Activated CD8-positive, alpha-beta memory T cell treated with anti-CD3 and anti-CD28 coated beads, Interleukin-2, amount 50 U/mL, for 1 hour (primary cell): ENCODE data around the gene ID4.
"Not testable (repeated sequence)": the region's sequence is repeated elsewhere in the genome, so short reads cannot be mapped to it uniquely, and the experiment has no call there.

Source experiments
- DNase-seq: peaks from one replicate; pipeline ENCODE4 v3.0.0-alpha.2; 2020; ENCODE audit errors: extremely low read depth

Gene ID4

DNA sequence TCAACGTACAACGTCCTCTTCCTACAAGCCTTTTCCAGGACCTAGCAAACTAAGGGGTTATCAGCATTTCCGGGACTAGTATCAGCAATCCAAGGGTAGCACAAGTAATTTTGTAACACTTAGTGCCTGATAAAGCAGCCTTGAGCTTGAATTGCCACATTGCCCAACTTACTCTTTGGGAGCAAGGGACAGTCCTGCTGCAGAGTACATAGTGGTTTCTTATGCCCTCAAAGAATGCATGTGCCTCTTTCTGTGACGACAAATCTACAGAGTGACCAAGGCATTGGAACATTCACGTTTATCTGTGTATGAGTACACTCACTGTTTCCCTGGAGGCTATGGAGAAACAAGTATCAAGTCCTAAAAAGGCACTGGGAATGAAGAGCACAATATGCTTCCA lies 3.2 kb upstream of the ID4 start:
- no peak for DNase-seq

DNA sequence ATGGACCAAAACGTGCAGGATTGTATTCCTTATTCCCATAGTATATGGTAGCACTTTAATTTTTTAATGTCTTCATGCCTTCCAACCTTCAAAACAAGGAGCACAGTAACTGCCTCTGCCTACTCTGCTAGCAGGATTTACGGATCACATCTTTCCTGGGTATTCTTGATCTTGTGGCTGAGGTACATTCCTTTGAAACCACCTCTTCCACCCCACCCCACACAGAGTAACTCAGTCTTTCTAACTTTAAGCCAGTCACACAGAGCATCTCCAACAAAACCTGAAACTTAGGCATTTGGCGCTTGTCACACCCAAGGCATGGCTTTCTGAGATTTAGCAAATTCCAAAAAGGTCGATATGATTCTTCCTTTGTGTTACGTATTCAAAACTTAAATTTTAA lies 2.3 kb upstream of the ID4 start:
- no peak for DNase-seq

DNA sequence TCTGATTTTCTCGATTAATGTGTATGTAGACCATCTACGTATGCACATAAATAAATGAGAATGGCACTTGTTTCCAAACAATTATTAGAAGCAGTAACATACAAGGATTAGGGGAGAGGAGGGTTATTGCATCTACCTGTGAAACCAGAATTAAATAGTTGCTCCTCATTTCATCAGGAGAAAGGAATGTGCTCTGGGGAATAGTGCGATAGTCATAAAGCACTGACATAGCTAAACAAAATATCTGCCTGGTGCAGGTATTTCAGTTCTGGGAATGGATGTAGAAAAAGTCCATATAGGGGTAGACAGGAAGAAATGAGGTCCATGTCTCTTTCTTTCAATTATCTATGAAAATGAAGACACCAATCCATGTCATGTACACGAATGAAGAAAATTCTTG lies 1.6 kb upstream of the ID4 start:
- no peak for DNase-seq

DNA sequence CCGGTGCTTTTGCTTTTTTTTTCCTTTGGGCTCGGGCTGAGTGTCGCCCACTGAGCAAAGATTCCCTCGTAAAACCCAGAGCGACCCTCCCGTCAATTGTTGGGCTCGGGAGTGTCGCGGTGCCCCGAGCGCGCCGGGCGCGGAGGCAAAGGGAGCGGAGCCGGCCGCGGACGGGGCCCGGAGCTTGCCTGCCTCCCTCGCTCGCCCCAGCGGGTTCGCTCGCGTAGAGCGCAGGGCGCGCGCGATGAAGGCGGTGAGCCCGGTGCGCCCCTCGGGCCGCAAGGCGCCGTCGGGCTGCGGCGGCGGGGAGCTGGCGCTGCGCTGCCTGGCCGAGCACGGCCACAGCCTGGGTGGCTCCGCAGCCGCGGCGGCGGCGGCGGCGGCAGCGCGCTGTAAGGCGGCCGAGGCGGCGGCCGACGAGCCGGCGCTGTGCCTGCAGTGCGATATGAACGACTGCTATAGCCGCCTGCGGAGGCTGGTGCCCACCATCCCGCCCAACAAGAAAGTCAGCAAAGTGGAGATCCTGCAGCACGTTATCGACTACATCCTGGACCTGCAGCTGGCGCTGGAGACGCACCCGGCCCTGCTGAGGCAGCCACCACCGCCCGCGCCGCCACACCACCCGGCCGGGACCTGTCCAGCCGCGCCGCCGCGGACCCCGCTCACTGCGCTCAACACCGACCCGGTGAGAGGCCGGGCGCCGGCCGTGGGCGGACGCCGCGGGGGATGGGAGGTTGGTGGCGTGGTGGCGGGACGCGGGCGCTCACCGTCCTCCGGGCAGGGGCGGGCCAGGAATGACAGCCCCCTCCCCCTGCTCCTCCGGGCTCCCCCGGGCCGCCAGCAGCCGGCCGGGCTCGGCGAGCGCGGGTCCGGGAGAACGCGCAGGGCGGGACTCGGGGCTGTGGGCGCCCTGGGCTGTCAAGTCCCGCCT lies 606 bp downstream of the ID4 start:
- no peak for DNase-seq

DNA sequence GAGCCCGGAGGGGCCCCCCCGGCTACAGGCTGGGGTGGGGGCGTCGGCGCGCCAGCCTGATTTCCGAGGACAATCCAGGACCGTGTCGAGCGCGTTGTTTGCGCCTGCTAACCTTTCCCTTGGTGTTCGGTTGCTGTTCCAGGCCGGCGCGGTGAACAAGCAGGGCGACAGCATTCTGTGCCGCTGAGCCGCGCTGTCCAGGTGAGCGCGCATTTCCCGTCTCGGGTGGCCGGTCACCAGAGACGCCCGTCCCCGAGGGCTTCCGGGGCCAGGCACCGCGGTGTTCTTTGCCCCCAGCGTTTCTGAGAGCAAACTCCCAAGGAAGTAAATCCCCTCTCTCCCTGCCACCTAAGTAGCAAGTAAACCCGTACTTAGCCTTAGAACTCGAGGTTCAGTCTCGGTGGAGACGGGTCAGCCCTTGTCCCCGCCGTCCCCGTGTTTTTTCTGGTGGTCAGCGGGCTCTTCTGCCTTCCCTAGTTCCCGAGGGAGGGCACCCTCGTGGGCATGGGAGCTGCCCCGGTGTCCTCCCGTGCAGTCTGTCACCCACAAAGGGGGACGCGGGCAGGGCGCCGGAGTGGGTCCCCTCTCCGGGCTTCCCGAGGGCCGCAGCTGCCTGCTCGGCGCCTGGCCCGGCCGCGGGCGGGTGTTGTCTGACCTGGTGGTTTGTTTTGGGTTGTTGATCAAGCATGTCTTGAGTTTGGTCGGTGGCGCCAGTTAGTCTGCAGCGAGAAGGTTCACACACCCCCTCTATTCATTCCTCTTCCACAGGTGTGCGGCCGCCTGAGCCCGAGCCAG lies 1.5 kb downstream of the ID4 start:
- no peak for DNase-seq

DNA sequence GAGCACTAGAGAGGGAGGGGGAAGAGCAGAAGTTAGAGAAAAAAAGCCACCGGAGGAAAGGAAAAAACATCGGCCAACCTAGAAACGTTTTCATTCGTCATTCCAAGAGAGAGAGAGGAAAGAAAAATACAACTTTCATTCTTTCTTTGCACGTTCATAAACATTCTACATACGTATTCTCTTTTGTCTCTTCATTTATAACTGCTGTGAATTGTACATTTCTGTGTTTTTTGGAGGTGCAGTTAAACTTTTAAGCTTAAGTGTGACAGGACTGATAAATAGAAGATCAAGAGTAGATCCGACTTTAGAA lies 2.0 kb downstream of the ID4 start:
- no peak for DNase-seq

DNA sequence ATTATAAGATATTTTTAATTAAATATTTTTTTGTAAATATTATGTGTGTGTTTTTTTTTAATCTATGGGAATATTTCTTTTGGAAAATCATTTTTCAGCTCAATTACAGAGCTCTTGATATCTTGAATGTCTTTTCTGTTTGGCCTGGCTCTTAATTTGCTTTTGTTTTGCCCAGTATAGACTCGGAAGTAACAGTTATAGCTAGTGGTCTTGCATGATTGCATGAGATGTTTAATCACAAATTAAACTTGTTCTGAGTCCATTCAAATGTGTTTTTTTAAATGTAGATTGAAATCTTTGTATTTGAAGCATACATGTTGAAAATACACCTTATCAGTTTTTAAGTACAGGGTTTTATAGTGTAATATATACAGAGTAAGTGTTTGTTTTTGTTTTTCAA lies 2.6 kb downstream of the ID4 start:
- DNase-seq, result no peak

DNA sequence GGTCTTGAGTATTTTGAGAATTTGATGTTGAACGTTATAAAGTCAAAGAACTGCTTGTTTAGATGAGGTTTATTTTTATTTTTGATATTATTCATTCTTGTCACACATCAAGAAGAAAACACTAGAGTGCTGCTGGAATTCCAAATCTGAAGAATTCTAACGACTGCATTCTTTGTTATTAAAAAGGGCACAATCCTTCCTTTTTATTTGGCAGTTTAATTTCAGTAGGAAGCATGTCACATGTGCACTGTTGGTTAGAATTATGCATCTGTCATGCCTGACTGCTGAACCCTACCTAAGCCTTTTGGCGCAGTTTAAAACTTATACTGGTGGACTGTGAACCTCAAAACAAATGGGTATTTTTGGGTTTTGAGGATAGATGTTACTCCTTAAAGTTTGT lies 4.0 kb downstream of the ID4 start:
- no peak for DNase-seq

DNA sequence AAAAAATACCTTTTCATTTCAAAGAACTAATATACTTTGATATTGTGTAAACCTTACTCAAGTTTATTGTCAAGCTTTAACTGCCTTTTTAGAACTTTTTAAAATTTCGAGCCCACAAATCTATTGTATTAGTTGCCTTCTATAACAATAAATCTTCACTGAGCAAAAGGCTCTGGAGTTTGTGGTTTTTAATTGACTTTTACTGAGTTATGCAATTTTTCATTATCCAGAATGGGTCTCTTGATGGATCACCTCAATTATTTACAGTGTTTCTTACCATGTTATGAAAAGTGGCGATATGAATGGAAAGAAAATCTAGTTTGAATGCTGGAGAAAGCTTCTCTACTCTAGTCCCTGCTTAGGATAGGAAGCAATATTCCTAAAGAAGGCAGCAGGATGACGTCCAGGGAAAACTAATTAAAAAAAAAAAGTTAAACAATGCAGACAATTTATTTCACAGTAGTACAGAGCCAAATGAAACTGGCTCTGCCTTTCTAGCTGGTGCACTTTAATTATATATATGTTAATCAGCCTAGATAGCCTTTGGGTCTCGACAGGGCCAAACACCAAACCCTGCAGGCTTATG lies 5.0 kb downstream of the ID4 start:
- no peak for DNase-seq

DNA sequence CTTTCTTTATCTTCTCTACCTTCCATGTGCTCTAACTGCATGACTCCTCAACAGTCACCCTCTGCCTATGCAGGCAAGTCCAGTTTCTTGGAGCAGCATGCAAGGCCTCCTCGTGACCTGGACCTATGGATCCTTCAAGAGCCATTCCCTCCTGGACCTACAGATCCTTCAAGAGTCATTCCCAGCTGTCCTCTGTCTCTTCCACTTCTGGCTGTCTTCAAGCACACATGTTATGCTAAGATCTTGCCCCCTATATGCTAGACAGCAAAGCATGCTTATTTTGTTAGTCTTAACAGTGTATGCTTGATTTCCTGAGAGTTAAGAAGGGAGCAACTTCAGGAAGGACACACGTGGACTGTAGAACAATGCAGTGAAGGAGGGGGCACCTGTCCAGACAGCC lies 7.5 kb downstream of the ID4 start:
- DNase-seq, result no peak

DNA sequence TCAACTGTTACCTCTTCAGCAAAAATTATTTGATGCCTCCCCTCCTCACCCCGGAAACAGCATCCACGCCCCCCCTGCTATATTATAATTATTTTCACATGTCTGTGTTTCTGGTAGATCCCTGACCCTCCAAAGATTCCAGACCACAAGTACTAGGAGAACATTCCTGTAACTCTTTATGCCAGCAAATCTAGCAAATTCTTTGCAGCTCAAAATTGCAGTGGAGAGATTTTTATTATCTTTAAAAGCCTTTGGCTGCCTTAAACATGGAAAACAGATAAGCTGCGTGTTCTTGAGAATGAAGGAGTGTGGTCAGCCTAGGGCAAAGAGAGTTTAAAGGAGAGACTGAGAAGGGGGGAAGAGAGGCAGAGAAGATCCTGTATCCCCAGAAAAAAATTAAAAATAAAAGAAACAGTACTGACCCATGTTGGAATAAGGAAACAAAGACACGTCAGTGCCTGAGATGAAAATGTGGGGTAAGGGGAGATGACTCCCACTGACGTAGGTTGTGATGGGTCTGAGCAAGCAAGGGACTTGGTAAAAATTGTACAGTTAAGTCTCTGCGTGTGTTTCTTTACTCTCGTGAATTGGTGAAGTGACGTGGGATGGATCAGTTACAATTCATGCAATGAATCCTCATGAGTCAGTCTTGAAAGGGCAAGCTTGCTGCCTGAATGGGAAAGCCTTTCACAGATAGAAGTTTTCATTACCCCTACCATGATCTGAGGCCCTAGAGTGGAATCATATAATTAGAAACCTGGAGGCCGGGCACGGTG lies 8.3 kb downstream of the ID4 start:
- DNase-seq, result no peak

DNA sequence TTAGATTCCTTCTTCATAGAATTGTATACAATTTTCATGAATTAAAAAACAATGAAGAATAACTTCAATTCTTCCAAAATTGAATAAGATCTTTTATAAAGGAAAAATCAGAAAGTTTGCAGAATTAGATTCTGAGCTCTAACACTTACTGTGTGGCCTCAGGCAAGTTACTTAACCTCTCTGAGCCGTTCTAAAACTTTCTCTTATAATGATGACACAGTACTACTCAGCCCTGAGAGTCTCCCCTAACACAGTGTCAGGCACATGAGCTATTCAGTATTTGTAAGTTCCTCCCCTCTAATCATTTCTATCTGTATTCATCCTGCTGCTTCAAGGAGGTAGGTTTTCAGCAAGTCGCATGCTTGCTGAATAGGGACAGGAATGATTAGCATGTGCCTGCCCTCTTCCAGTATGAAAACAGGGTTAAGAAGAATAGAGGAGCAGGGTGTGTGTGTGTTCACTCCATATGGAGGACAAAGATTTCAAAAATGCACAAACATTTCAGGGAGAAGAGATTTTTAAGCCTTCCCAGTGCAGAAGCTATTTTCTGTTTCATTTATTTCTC lies 11.4 kb downstream of the ID4 start:
- no peak for DNase-seq

DNA sequence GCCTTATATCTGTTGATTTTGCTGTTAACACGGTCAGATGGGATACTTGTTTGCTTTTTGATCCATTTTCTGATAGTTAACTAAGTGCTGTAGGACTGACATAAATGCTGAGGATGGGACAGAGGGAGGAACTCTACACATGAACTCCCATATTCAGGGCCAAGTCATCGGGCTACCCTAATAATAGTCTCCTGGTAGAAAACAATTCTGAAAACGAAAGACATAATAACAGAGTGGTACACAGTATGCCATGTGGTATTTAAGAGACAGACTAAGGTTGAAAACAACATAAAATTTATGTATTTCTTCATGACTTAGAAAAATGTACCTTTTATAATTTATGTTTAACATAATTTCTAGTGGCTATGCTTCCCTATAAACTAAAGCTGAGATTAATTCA lies 12.0 kb downstream of the ID4 start:
- DNase-seq, result no peak

DNA sequence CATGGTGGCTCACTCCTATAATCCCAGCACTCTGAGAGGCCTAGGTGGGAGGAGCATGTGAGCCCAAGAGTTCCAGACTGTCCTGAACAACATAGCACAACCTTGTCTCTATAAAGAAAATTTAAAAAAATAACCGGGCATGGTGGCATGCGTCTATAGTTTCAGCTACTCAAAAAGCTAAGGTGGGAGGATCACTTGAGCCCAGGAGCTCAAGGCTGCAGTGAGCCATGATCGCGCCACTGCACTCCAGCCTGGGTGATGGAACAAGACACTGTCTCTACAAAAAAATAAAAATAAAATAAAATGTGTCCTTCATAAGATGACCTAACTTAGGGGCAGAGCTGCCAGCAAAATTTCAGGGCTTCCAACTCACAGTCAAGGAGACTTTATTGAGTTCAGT lies 12.6 kb downstream of the ID4 start:
- no peak for DNase-seq

DNA sequence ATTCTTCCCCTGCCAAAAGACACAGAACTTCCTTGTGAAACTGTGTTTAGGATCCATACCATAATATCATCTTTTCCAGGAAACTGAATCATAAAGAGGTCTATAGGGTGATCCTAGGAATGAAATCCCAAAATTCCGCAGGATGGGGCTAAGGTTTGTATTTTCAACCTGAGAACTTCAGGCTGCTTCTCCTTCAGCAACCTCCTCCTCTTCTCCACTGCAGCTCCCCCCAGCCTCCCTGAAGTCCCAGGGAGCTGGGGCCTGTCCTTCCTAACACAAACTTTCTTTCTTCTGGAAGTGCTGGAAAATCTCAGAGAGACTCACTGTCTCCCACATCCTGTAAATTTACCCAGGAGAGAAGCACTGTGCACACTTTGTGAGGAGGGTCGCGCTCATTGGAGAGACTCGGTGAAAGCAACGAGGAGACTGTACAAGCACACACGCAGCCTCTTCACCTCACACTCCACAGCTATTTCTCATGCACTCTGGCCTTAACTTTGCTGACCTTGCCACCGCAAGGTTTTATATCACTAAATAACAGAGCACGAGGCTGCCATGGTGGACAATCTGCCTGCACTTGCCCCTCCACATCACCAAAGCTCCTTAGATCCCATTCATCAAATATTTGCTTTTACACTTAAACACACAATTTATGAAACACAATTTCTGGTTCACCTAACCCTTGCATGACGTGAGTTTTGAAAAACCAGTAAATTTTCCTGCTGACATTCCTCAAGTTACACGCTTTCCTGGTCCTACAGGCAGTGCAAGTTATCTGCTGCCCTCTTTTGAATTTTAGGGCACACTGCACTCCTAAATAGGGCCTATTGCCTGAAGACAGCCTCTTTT lies 14.3 kb downstream of the ID4 start:
- no peak for DNase-seq

DNA sequence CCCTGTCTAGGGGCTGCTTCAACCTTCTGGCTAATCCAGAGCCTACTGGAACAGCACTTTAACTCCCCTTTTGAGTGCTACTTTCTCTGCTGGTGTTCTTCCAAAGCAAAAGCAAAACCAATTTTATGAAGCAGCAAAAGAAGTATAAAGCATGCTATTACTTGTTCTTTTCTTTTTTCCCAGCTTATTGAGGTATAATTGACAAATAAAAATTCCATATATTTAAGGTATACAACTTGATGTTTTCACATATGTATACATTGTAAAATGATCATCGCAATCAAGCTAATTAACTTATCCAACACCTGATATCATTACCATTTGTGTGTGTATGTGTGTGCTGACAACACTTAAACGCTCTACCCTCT lies 14.9 kb downstream of the ID4 start:
- no peak for DNase-seq

DNA sequence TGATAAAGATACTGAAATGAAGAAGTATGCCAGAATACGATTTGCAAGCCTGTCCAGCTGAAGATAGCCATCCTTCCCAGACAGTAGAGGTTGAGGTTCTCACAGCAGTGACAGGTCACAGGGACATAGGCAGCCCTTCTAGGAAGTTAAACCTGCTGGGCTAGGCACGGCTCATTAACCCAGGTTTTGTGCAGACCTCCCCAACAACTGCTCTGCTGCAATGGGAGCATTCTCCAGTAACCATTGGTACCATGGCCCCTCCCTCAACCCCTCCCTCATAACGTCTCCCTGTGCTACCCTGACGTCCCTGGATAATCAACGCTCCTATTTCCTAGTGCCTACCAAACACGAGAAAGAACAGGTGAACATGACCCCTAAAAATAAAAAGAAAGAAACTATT lies 15.8 kb downstream of the ID4 start:
- no peak for DNase-seq

DNA sequence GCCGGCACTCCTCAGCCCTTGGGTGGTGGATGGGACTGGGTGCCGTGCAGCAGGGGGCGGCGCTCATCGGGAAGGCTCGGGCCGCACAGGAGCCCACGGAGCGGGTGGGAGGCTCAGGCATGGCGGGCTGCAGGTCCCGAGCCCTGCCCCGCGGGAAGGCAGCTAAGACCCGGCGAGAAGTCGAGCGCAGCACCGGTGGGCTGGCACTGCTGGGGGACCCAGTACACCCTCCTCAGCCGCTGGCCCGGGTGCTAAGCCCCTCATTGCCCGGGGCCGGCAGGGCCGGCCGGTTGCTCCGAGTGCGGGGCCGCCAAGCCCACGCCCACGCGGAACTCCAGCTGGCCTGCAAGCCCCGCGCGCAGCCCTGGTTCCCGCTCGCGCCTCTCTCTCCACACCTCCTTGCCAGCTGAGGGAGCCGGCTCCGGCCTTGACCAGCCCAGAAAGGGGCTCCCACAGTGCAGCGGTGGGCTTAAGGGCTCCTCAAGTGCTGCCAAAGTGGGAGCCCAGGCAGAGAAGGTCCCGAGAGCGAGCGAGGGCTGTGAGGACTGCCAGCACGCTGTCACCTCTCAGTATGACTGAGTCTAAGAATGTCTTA lies 17.3 kb downstream of the ID4 start:
- not testable (repeated sequence) for DNase-seq

DNA sequence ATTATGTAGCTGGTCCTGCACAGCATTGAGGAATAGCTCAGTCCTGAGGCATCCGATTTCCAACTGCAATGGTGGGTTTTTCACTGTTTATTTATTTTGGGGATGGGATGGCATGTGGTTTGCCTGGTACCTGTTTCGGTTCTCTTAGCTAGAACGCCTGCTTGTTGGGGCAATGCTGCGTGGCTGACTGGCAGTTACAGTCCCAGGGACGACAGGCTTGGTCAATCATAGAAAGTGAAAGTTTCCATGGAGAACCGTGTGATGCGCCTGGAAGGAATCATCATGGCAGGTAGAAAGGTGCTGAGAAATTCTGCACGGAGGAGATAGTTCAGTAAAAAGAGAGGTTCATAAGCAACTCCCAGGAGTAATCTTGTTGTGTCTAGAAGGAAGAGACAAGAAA lies 18.4 kb downstream of the ID4 start:
- DNase-seq, result no peak

DNA sequence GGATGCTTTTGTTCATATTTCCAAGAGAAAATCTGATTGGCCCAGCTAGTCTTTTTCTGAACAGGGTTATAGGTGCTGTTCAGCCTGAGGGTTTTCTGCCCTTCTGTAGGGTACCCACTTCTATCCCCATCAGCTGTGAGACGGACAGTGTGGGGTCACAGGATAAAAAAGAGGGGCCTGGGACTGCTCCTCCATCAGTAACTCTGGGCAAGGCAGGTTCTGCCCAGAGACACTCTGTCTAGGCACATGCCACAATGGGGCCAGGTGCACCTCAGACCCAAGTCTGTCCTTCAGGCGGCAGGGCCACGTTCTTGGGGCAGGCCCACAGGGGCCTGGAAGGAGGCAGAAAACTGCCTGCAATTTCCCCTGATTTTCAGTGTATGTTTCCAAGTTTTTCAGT lies 20.0 kb downstream of the ID4 start:
- DNase-seq, result no peak

DNA sequence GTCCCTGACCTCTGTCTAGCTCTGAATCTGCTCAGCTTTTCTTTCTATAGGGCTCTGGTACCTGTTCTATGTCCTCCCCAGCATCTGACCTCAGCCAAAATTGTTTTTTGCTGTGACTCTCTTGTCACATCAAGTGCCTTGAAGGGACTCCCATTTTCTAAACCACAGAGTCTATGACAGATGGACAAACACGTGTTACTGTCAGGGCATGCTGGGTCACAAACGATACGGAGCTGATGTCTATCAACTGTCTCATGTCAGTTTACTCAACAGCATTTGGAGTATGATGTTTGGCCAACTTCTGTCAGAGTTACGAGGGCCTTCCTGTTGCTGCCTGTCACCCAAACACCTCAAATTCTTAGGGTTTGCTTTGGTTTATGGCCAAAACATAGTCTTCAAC lies 20.5 kb downstream of the ID4 start:
- no peak for DNase-seq
